ENCODE measurements around the gene NUP210. TPM values are rescaled to one million over a fixed set of nuclear protein-coding genes. Genes with fewer than 3 reads are reported as not detected.

Gene NUP210
- total RNA-seq, 4 donors from 2014 or later = 3.6 to 8.2 (median 4.0) TPM

- TF ChIP-seq POLR2A (IDR thresholded peaks at IDR 0.05) = no peak
- TF ChIP-seq CTCF (IDR thresholded peaks at IDR 0.05) = no peak
- no peak for DNase-seq (ENCODE audit: low spot score in 2 of 2)
- WGBS, 2 donors = 93% methylated on average over 6 to 13 of the region's 14 CpGs
- intact Hi-C loops (cut with DNase I; ENCODE audit: low total_unique reads) = no loop called here
- H3K4me3 ChIP-seq (ENCODE audit: low read depth, poor library complexity, severe bottlenecking) = no peak overlapping the region
Observed at GRCh38 chr3:13377021-13377420, 43.1 kb downstream of the NUP210 start.

GRCh38 chr3:13376091-13376490 is 44.0 kb downstream of the NUP210 start:
- TF ChIP-seq CTCF (IDR thresholded peaks at IDR 0.05) (no peak), POLR2A (IDR thresholded peaks at IDR 0.05) (no peak)
- WGBS, 2 donors = 93 to 97% methylated on average over 9 of the region's 9 CpGs
- no peak overlapping the region for H3K4me3 ChIP-seq (ENCODE audit: low read depth, poor library complexity, severe bottlenecking)
- DNase-seq (ENCODE audit: low spot score in 2 of 2) = no peak
- intact Hi-C loops (cut with DNase I; ENCODE audit: low total_unique reads) = no loop called here

GRCh38 chr3:13375464-13375863 is 44.7 kb downstream of the NUP210 start:
- no peak for TF ChIP-seq POLR2A (IDR thresholded peaks at IDR 0.05)
- no peak for TF ChIP-seq CTCF (IDR thresholded peaks at IDR 0.05)

GRCh38 chr3:13373975-13374586 is 46.0 kb downstream of the NUP210 start:
- WGBS, 2 donors = 89 to 91% methylated on average over 13 of the region's 13 CpGs
- H3K4me3 ChIP-seq (ENCODE audit: low read depth, poor library complexity, severe bottlenecking) = no peak overlapping the region
- DNase-seq (ENCODE audit: low spot score in 2 of 2) = no peak
- intact Hi-C loops (cut with DNase I; ENCODE audit: low total_unique reads) = no loop called here
- TF ChIP-seq POLR2A (IDR thresholded peaks at IDR 0.05) = no peak
- TF ChIP-seq CTCF (IDR thresholded peaks at IDR 0.05) = no peak

More at GRCh38 chr3:13375464-13375863, 44.7 kb downstream of the NUP210 start:
- intact Hi-C loops (cut with DNase I; ENCODE audit: low total_unique reads) = no loop called here
- WGBS, 2 donors = 85 to 91% methylated on average over 10 of the region's 10 CpGs
- DNase-seq (ENCODE audit: low spot score in 2 of 2) = no peak
- H3K4me3 ChIP-seq (ENCODE audit: low read depth, poor library complexity, severe bottlenecking) = no peak overlapping the region

GRCh38 chr3:13372656-13373055 is 47.5 kb downstream of the NUP210 start:
- no peak for DNase-seq (ENCODE audit: low spot score in 2 of 2)
- H3K4me3 ChIP-seq (ENCODE audit: low read depth, poor library complexity, severe bottlenecking) = no peak overlapping the region
- WGBS, 2 donors = 76 to 87% methylated on average over 8 of the region's 8 CpGs
- intact Hi-C loops (cut with DNase I; ENCODE audit: low total_unique reads) = no loop called here
- TF ChIP-seq POLR2A (IDR thresholded peaks at IDR 0.05) = no peak
- TF ChIP-seq CTCF (IDR thresholded peaks at IDR 0.05) = no peak

- TF ChIP-seq CTCF (IDR thresholded peaks at IDR 0.05) (no peak), POLR2A (IDR thresholded peaks at IDR 0.05) (no peak)
- H3K4me3 ChIP-seq (ENCODE audit: low read depth, poor library complexity, severe bottlenecking) = no peak overlapping the region
- no peak for DNase-seq (ENCODE audit: low spot score in 2 of 2)
- 55 to 71% methylated on average over 4 of the region's 4 CpGs for WGBS, 2 donors
- intact Hi-C loops (cut with DNase I; ENCODE audit: low total_unique reads) = no loop called here
Observed at GRCh38 chr3:13372126-13372525, 48.0 kb downstream of the NUP210 start.

Data from lower leg skin (tissue), 4 donors.